OCI-LY7 (cell line): ENCODE measurements around the gene CDKAL1.

Experiments
- EZH2phosphoT487 ChIP-seq: fragments of 200-600 bp; sonication (generic); IDR thresholded peaks from 2 replicates; pipeline ENCODE4 v1.6.1; 2018; ENCODE audit warnings: low read depth, borderline replicate concordance, mild to moderate bottlenecking, mixed run types, antibody characterized with exemption, low read length, moderate library complexity, mixed read lengths
- TF ChIP-seq, protein P1 (sequence below): fragments of 200-600 bp; sonication (generic); conservative IDR thresholded peaks from 2 replicates; pipeline ENCODE4 v1.5.1; 2014; ENCODE audit warnings: mild to moderate bottlenecking, antibody characterized with exemption, low read length, moderate library complexity, mixed read lengths

DNA sequence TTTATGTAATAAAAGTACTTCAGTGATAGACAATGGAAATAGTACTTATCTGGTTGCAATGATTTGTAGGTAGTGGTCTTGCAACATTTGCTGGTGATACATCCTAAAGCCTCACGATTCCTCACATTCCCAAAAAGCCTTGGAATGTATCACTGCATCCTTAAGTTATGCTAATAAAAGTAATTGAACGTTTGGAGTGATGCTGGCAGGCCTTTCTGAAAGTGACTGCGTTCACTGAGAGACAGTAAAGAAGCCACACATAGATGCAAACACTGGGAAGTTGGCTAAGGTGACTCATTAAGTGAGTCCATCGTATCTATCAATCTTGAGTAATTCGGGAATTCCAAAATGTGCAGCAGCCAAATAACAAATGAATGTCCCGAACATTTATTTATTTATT lies 615.2 kb downstream of the CDKAL1 start:
- TF ChIP-seq, protein P1, sequence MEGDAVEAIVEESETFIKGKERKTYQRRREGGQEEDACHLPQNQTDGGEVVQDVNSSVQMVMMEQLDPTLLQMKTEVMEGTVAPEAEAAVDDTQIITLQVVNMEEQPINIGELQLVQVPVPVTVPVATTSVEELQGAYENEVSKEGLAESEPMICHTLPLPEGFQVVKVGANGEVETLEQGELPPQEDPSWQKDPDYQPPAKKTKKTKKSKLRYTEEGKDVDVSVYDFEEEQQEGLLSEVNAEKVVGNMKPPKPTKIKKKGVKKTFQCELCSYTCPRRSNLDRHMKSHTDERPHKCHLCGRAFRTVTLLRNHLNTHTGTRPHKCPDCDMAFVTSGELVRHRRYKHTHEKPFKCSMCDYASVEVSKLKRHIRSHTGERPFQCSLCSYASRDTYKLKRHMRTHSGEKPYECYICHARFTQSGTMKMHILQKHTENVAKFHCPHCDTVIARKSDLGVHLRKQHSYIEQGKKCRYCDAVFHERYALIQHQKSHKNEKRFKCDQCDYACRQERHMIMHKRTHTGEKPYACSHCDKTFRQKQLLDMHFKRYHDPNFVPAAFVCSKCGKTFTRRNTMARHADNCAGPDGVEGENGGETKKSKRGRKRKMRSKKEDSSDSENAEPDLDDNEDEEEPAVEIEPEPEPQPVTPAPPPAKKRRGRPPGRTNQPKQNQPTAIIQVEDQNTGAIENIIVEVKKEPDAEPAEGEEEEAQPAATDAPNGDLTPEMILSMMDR = no peak
- TF ChIP-seq EZH2phosphoT487 = no peak
